GM18505 (cell line): ENCODE data around the gene COL4A1.

Experiments
- ATAC-seq: cut with Tn5 transposase; IDR thresholded peaks from one replicate; pipeline ENCODE4 v1.9.1; 2021; ENCODE audit not compliant: unreplicated experiment
- POLR2A ChIP-seq: IDR thresholded peaks from 4 replicates; pipeline ENCODE4 v1.6.1; 2011; ENCODE audit warnings: borderline replicate concordance; ENCODE audit not compliant: insufficient read depth, insufficient read length; ENCODE audit errors: extremely low read depth

The COL4A1 gene

DNA sequence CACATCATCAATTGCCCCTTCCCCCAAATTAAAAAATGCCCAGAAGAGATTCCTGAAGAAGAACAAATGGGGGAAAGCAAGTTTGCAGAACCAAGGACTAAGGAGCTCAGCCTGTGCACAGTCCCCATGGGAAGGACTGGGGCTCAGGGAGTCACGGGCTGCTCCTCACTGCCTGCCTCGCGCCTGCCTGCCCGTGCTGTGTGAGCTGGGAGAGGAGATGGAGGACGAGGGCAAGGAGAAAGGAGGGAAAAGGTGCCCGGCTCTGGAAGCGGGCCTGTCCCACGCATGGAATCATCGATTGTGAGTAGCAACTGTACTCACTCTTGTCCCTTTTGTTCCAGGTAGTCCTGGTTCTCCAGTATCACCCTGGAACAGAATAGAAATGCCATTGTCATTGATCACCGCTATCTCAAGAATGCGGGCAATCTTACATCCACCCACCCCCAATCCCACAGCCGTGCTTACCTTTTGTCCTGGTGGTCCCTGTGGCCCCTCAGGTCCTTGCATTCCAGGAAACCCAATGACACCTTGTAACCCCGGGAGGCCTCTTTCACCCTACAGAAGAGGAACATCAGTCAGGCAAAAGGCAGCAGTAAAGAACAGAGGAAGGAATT is 93.4 kb downstream of the COL4A1 start:
- TF ChIP-seq POLR2A, result no peak

DNA sequence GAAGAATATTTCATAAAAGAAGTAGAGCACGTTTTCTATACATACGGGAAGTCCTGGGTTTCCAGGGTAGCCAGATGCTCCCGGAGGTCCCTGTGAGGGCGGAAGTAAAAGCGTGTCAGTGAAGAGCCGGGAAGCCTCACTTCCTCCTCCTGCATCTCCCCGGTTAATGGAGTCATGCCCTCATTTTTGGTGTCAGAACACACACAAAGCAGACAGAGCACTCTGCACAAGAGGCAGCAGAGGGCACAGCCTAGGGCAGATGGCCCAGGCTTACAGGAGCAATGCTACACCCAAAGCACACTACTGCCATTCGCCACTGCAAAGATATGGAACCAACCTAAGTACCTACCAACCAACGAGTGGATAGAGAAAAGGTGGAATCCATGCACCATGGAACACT is 94.4 kb downstream of the COL4A1 start:
- no peak for ATAC-seq

More for the DNA sequence above, 93.4 kb downstream of the COL4A1 start:
- no peak for ATAC-seq

GRCh38 chr13:110211735-110212134 is 95.2 kb downstream of the COL4A1 start:
- TF ChIP-seq POLR2A, result no peak

More for the DNA sequence above, 94.4 kb downstream of the COL4A1 start:
- TF ChIP-seq POLR2A, result no peak

DNA sequence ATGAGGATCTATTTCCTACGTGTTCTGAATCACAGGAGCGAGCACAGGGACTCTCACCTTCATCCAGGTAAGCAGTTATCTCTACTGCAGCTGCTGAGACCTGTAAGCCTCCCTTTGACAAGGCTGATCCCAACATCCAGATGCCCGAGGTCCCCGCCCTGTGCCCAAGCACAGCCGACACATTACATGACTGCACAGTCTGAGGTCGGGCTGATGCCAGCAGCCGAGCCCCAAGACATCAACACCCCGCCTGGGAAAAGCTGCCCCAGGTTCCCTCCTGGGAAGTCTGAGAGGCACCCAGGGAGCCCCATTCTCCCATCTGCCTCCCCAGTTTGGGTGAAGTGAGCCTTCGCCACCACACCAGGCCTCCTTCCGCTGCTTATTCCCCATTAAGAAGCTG is 95.9 kb downstream of the COL4A1 start:
- no peak for TF ChIP-seq POLR2A
- no peak for ATAC-seq

More at GRCh38 chr13:110211735-110212134, 95.2 kb downstream of the COL4A1 start:
- no peak for ATAC-seq

- no peak for TF ChIP-seq POLR2A
- no peak for ATAC-seq
Measured at GRCh38 chr13:110210604-110210985, 96.4 kb downstream of the COL4A1 start.

- no peak for ATAC-seq
Measured at GRCh38 chr13:110209950-110210603, 96.9 kb downstream of the COL4A1 start.

GRCh38 chr13:110208116-110208515 is 98.8 kb downstream of the COL4A1 start:
- ATAC-seq, result no peak
- TF ChIP-seq POLR2A, result no peak

More at GRCh38 chr13:110209950-110210603, 96.9 kb downstream of the COL4A1 start:
- no peak for TF ChIP-seq POLR2A

DNA sequence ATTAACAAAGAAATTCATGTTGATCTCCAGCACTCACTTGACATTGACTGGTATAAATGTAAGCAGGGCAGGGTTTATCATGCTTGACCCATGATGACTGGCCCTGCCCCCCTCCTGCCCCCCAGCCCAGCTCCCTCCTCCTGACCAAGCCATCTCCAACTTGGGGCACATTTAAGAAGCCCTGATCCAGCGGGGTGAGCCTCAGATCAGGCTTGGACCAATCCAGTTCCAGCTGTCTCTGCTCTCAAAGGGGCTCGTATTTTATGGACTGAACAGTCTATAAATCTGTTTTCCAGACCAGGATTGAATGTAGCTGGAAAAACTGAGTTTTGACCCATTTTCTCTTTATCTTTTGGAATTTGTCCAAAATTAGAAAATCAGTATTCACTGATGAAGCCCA is 100.0 kb downstream of the COL4A1 start:
- no peak for ATAC-seq
- no peak for TF ChIP-seq POLR2A

- ATAC-seq, result no peak
- TF ChIP-seq POLR2A, result no peak
Measured at GRCh38 chr13:110206185-110206584, 100.8 kb downstream of the COL4A1 start.

DNA sequence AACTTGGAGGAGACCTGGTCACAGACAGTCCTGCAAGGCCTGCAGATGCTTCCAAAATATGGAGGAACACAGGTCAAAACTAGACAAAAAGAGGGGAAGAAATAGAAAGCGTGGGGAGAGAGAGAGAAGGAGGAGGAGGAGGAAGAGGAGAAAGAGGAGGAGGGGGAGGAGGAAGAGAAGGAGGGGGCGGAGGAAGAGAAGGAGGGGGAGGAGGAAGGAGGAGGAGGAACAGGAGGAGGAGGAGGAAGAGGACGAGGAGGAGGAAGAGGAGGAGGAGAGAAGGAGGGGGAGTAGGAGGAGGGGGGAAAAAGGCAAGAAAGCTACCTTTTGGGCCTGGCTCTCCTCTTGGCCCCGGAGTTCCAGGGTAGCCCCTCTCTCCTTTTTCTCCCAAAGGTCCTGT is 105.8 kb downstream of the COL4A1 start:
- TF ChIP-seq POLR2A, result no peak
- no peak for ATAC-seq

DNA sequence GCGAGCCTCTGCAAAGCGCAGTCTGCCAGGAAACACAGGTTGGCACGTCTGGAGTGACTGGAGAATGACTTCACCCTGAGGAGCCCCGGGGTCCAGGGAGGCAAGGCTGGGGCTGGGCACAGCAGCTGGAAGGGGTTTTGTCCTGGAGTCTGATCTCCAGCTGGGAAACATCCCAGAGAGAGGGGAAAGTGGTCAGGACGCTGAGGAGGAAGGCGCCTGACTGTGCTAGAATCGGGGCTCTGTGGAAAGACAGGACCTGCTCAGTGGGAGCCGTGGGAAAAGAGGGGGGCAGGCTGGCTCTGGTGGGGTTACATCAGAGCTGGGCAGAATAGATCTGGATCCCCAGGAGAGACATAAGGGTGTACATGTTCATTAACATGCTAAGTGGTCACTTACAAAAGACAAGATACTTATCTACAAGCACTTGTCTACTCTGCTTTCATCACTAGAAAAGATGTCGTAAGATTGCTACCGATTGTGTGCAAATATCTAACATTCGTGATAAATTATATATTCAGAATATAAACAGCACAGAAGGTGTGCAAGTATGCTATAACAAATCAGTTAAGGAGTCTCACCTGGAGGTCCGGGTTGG is 106.6 kb downstream of the COL4A1 start:
- no peak for ATAC-seq
- TF ChIP-seq POLR2A, result no peak

DNA sequence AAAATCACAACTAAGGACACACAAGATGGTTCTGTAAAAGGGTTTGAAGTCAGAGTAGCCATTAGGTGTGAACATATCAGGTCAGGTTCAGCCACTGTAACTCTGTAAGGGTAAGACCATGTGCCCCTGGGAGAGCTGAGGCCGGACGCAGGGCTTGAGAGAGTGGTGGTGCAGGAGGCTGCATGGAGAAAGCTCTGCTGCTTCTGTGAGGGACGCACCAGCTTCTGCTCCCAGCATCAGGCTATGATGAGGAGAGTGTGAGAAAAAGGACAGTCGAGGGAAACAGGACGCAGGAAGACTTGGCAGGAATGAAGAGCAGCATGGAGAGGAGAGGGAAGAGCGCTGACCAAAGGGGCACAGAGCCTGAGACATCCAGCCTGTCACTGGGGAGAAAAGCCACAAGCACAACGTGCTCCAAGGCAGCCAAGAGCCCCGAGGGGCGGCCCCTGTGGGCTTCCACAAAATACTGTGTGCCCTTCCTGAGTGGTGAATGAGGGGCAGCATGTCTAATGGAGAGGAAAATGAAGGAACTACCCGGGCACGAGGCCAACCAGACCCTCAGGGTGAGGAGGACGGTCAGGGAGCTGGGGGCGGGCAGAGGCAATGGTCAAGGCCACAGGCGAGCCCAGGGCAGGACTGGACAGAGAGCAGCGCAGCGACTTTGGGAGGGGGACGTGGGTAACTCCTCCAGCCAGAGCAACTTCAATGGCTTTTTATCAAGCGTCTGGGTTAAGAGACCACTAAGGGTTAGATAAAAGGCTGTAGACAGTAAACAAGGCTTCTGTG is 107.7 kb downstream of the COL4A1 start:
- no peak for ATAC-seq

GRCh38 chr13:110197471-110197870 is 109.5 kb downstream of the COL4A1 start:
- no peak for ATAC-seq
- TF ChIP-seq POLR2A, result no peak

More for the DNA sequence above, 107.7 kb downstream of the COL4A1 start:
- TF ChIP-seq POLR2A, result no peak
